HG03469 (cell line): ENCODE results near the gene SH3BP4.

Source experiments
- ATAC-seq: cut with Tn5 transposase; IDR thresholded peaks from one replicate; pipeline ENCODE4 v1.9.1; 2021; ENCODE audit warnings: mild to moderate bottlenecking, moderate library complexity, moderate number of reproducible peaks; ENCODE audit not compliant: unreplicated experiment

The SH3BP4 gene

DNA sequence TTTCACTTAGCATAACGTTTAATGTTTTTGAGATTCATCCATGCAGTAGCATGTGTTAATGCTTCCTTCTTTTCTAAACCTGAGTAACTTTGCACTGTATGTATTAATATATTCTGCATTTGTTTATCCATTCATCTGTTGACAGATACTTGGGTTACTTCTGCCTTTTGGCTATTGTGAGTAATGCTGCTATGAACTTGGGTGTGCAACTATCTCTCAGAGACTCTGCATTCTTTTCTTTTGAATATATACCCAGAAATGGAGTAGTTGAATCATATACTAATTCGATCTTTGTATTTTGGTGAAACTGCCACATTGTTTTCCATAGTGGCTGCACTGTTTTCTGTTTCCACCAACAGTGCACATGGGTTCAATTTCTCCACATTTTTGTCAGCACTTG, 128.3 kb downstream of the SH3BP4 start:
- no peak for ATAC-seq

DNA sequence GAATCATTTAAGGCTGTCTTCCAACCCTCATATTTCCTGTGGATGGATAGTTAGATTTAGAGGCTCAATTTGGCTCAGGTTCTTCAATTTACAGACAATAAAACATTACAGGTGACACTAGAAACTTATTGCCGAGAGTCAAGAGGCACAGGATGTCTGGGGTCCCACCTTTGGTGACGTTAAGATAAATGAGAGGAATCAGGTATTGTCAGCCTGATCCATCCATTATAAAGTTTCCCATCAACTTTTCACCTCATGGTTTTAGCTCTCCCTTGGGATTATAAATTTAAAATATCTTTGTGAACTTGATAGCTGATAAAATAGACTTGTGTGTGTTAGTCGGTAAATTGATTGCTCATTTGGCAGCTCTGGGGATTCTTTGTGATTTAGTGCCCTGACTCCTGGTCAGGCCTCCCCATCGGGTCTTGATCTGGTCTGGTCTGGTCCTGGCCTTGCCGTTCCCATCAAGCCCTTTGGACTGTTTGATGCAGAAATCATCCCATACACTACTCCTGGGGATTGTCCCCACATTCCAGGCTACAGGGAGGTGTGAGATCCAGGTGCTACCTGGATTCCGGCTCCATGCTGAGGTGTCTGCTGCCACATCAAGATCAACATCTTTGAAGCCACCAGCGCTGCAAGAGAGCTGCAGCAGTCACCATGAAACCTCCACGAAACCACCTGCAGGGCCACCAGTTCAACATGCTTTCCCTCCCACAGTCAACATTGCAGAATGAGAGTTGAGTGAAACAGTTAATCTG, 130.9 kb downstream of the SH3BP4 start:
- ATAC-seq, result no peak

DNA sequence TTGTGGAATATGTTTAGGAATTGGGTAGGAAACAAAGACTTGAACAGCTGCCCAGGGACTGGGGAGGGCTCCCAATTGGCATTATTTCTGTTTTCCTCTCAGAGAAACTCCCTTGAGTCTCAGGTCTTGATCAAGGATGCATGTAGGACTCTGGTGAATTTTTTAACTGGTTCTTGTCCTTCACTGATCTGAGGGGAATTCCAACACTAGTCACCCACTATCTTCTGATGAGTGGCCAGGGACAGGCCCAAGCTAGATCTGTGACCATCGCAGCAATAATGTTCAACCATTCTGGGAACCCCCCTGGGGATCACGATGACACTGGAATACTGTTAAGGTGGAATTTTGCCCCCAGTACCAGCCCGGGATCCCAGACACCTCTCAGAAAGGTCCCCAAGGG, 132.0 kb downstream of the SH3BP4 start:
- no peak for ATAC-seq

DNA sequence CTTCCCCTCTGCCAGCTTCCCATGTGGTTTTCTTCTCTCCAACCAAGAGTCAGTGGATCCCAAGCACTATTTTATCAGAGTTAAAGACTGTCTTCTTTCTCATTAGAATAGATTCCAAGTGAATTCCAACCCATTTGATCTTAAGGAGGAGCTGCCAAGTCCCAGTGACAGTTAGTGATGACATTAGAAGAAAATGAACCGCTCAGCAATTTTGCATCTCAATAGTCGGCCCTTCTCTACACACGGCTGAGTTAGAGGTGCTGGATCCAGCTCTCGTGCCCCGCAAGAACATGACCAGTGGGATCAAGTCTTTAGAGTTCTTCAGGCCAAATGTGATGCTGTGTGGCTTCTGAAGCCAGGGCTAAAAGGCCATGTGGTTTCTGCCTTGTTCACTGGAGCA, 132.6 kb downstream of the SH3BP4 start:
- no peak for ATAC-seq

DNA sequence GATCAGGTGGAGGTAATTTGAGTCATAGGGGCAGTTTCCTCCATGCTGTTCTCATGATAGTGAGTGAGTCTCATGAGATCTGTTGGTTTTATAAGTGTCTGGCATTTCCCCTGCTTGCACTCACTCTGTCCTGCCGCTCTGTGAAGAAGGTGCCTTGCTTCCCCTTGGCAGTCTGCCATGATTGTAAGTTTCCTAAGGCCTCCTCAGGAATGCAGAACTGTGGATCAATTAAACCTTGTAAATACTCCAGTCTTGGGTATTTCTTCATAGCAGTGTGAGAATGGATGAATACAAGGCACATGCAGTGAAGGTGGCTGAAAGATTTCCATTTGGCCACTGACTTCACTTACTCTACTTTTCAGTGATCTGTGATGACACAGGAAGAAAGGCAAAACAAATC, 133.7 kb downstream of the SH3BP4 start:
- no peak for ATAC-seq

DNA sequence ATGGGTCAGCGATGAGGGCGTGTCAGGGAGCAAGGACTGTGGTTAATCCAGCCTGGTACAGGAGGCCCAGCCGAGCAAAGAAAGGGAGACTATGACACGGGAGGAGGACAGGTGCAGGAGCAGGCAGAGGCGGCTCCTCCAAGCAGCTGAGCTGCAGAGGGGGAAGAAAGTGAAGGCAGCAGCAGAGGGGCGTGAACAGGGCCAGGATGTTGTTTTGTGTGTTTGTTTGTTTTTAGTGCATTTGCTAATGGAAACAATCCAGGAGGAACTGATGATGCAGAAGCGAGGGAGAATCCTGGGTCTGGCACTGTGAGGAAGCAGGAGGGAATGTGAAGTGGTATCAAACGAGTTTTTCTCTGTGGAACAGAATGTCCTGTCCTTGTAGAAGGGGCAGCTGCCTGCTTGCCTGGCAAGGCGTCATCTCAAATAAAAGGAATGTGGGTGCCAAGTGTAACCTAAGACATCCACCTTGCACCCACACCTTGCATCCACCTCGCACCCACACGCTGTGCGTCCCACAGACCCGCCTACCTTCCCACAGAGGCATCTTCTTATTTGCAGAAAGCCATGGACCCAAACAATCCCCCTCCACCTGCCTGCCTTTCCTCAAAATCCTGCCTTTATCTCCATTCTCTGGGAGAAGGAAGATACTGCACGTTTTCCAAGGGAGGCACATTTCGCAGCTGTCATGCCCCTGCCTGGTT, 134.8 kb downstream of the SH3BP4 start:
- no peak for ATAC-seq

DNA sequence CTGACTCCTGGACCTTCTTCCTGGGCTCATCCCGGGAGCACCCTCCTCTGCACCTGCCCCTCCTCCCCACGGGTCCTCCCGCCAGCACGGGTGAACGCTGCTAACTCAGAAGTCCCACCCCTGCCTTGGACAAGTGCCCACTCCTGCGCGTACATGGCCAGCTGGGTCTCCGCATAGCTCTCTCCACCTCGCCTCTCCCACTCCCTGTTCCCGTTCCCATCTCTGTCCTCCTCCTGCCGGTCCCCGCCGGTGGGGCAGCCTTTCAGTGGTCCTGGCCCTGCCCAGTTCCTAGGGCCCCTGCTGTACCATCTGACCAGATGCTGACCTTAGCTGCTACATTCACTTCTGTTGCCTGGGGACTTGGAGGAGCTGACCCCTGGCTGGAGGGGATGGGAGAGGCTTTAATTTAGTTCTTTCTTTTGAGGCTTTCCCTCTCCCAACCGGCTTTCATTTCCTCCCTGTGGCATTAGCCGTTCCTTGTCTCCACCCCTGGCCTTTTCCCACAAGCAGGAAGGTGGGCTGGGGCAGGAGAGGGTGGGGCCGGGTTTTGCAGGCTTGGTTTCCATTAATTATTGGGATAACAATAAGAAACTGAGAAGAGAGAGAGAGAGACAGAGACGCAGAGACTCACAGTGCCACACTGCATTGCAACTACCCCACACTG, 136.1 kb downstream of the SH3BP4 start:
- ATAC-seq, result no peak

DNA sequence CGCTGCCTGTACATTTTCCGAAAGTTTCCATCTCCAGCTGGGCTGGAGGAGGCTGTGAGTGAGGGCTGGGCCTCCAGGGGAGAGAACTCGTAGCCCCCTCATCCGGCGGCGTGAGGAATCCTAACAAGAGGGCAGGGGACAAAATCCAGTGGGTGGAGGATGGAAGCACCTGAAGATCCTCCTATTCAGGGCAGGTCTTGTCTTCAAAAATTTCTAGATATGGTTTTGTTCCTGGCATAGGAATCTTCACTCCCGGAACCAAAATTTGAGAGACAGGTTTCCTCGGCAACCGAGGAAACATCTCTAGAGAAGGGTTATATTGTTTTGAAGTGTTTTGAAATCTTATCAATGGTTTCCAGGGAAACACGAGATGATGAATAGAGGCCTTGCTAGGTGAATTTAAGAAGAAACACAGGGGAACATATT, 136.7 kb downstream of the SH3BP4 start:
- no peak for ATAC-seq

DNA sequence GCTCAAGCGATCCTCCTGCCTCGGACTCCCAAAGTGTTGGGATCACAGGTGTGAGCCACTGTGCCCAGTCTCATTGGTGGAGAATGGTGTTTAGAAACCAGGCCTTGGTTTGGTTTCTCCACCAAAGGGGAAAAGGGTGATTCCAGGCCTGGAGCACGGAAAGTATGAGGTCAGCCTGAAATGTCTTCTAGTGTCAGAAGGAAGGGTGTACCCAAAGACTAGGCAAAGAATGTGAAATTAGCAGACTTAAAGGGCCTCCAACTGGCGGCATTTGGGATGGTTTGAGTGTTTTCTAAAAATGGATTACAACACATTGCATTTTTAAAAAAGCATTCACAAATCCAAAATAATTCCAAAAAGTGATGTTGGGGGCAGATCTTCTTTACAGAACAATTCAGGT, 139.6 kb downstream of the SH3BP4 start:
- no peak for ATAC-seq

DNA sequence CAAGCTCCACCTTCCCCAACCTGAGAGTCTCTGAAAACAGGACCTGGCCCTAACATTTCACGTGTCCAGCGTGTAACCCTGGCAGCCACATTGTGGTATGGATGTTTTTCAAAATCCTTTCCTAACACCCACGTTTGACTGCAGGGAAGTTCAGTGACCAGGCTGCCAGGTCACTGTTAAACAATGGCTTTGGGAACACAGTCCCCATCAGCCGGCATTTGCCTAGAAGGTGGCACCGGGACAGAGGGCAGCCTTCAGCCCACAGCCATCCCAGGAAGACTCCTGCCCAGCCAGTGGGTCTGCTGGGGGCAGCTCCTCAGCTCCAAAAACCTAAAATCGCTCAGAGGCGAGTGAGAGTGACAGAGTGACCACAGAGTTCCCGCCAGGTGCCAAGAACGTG, 140.2 kb downstream of the SH3BP4 start:
- ATAC-seq, result no peak

DNA sequence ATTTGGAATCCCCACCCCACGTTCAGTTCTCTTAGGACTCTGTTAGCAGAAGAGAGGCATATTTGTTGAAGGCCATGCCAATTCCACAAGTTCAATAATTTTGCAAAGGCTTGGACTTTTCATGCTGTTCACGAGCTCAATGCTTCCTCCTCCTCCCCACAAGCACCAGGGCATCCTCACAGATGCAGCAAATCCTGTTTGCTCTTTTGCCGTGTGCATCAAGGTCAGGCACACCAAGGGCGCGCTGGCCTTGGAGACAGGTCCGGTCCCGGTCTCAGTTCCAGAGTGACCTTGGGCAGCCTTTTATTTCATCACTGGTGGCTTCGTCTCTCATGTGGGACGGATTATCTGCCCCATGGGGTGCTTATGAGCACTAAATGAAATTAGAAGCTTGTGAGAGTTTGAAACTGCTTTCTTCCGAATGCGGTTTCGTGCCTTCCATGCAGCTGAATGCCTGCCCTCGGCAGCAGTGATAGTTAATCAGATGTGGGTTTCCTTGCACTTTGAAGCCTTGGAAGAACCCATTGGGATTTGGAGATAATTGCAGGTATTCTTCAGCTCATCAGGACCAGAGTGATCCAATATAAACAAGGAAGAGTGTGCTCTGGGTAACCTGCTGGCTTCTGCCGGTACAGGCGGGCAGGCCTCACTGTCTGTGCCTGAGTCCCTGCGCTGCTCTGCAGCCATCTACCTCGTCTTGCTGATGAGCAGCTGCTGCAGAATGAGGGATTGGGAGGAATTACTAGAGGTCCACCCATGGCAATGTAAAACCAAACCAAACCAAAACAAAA, 140.8 kb downstream of the SH3BP4 start:
- no peak for ATAC-seq

DNA sequence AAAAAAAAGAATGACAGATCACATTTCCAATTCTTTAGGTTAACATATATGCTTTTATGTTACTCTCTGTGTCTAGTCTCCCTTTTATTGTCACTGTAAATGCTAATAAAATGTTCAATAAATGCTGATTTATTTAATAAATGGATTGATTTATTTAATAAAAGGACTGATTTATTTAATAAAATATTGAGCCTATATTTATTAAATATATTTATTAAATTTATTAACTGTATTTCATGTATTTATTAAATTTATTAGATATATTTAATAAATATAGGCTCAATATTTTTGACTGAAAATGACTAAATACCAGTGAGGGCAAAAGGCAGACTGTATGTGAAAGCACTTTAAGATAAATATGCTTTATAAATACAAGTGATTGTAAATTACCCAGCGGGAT, 142.6 kb downstream of the SH3BP4 start:
- no peak for ATAC-seq

DNA sequence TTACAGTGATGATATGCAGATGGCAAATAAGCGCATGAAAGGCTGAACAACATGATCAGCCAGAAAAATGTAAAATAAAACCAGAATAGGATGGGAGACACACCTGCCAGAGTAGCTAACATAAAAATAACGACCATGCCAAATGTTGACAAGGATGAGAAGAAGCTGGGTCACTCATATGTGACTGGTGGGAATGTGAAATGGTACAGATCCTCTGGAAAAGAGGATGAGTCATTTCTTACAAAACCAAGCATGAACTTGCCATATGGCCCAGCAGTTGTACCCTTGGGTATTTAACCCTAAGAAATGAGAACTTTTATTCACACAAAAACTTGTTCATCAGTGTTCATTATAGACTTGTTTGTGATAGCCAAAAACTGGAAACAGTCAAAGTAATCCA, 143.8 kb downstream of the SH3BP4 start:
- no peak for ATAC-seq

DNA sequence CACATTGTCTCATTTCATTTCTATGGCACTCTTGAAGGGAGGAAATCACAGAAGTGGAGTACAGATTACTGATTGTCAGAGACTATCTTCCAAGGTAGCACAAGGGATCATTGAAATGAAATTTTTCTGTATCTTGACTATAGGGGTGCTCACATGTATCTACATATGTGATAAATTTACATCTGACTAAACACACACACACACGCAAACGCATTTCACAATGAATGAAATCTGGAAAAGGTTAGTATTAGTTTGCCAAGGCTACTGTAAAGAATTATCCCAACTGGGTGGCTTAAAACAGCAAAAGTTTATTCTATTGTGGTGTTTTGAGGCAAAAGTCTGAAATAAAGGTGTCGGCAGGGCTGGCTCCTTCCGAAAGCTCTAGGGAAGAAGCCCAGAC, 144.6 kb downstream of the SH3BP4 start:
- no peak for ATAC-seq

DNA sequence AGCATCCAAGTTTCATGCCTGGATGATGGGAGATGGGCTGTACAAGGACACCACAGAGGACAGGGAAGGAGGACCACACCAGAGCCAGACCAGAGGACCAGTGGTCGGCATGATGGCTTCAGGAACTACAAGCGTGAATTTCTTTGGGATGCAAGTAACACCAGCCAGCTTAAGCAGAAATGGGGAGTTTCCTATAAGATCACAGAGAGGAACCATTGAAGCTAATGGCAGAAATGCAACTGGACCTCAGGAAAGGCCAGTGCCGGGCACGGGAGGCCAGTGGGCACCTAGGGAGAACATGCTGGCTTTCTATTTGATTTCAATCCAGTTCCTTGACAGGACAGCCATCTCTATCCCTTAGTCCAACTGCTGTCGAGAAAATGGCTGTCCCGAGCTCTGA, 145.4 kb downstream of the SH3BP4 start:
- ATAC-seq, result no peak

DNA sequence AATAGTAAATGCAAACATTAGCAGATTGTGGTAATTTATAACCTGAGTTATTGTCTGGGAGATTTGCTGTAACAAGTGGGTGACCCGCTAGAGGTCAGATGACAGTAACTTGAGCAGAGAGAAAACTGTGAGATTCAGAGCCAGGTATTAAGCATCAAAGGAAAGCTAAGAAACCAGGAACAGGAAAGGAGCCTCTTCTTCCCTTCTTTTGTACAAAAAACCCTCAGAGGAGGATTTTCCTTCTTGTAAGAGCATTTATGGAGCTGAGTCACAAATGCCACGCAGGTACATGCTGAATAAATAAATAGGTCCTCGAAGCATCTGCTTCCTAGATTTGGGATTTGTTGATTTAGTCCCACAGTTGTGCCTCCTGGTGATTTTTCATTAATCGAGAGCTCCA, 146.5 kb downstream of the SH3BP4 start:
- ATAC-seq, result no peak

DNA sequence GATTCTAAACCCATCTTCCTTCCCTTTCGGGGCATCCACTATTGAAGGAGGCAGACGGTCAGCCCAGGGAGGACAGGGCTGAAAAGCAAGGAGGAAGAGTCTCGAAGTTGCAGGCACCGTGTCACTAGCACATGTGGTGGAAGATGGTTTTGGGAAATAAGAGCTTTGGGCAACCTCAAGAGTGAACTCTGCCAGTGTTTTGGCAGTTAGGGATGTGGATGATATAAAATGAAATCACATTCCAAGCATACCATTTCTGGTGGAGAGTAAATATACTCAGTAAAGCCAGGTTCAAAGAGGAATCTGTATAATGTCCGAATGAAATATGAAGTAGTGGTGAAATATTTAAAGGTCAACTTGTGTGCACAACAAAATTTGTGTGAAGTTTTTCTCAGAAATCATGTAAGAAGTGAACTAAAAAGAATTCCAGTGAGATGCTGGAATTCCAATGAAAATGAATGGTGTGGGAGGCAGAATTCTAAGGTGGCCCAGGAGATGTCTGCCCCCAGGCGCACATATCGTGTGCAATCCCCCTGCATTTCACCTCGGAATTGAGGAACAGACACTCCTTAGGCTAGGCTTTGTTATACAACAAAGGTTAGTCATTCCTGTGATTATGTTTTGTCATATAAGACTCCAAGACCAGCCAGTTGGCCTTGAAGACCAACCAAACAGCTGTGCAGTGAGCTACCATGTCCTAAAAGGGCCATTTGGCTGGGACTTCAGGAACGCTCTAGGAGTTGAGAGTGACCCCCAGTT, 147.1 kb downstream of the SH3BP4 start:
- ATAC-seq, result no peak

DNA sequence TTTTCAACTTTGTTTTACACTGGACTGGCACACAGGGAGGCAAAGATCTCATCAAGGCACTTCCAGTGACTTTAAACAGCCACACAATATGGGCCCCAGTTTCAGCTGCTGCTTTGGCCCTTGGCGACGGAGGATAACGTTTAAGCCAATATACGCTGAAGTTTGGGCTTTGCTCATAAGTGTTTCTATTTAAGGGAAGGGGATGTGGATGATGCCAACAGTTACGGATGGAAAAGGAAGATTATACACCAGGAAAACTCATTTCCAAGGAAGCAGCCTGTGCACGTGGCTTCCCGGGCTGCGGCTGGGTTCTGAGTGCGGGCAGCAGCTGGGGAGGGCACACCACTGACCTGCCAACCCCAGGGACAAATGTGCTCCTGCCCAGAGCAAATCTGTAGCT, 151.1 kb downstream of the SH3BP4 start:
- ATAC-seq, result no peak
